ENCODE results near the gene PHTF1. TPM values are rescaled to one million over a fixed set of nuclear protein-coding genes. Genes with fewer than 3 reads are reported as not detected.

Gene PHTF1
- polyA plus RNA-seq, 1 donor from 2014 or later = 46.1 TPM

- TF ChIP-seq EZH2 (IDR thresholded peaks at IDR 0.05; ENCODE audit: borderline replicate concordance, insufficient read depth, low read length, poor library complexity, severe bottlenecking) (no peak), CTCF (IDR thresholded peaks at IDR 0.05; ENCODE audit: poor library complexity, severe bottlenecking) (no peak), SMC3 (conservative IDR thresholded peaks at IDR 0.05; ENCODE audit: poor library complexity) (no peak), EP300 (conservative IDR thresholded peaks at IDR 0.05; ENCODE audit: poor library complexity, severe bottlenecking) (no peak), REST (IDR thresholded peaks at IDR 0.05; ENCODE audit: borderline replicate concordance) (no peak), RAD21 (conservative IDR thresholded peaks at IDR 0.05) (no peak), TAF1 (IDR thresholded peaks at IDR 0.05; ENCODE audit: low read depth) (no peak), MXI1 (conservative IDR thresholded peaks at IDR 0.05; ENCODE audit: poor library complexity, severe bottlenecking) (no peak), POLR2AphosphoS5 (IDR thresholded peaks at IDR 0.05) (no peak)
- no peaks in the 10 kb centered on the region for H3F3A ChIP-seq (ENCODE audit: insufficient read depth, low read length, poor library complexity, severe bottlenecking)
- no peaks in the 10 kb centered on the region for H3K9me3 ChIP-seq (ENCODE audit: low read length)
- H3K9ac ChIP-seq (ENCODE audit: low read length) = no peak overlapping the region
- H3K27me3 ChIP-seq (ENCODE audit: insufficient read depth, low read depth, low read length) = no peaks in the 10 kb centered on the region
- H3K27ac ChIP-seq (ENCODE audit: low read length) = no peak overlapping the region
- H3K36me3 ChIP-seq (ENCODE audit: insufficient read depth, low read length) = no peaks in the 10 kb centered on the region
- no peak overlapping the region for H3K4me2 ChIP-seq (ENCODE audit: low read length)
- H3K4me3 ChIP-seq (ENCODE audit: low read length) = no peak overlapping the region
- H4K20me1 ChIP-seq (ENCODE audit: insufficient read depth) = no peaks in the 10 kb centered on the region
- H3K79me2 ChIP-seq (replicated peaks; ENCODE audit: insufficient read depth, low read length) = no peaks in the 10 kb centered on the region
- H3K9me2 ChIP-seq (ENCODE audit: insufficient read depth, low read length) = no peaks in the 10 kb centered on the region
- no peak overlapping the region for H2AFZ ChIP-seq (ENCODE audit: low read depth, low read length)
Measured at GRCh38 chr1:113686891-113687618, 72.2 kb downstream of the PHTF1 start.

GRCh38 chr1:113684153-113684541 lies 75.1 kb downstream of the PHTF1 start:
- Histone ChIP-seq H3K9me2 (ENCODE audit: insufficient read depth, low read length) (no peaks in the 10 kb centered on the region), H3K9me3 (ENCODE audit: low read length) (no peaks in the 10 kb centered on the region), H3K4me2 (ENCODE audit: low read length) (no peak overlapping the region), H3F3A (ENCODE audit: insufficient read depth, low read length, poor library complexity, severe bottlenecking) (no peaks in the 10 kb centered on the region), H3K79me2 (replicated peaks; ENCODE audit: insufficient read depth, low read length) (no peaks in the 10 kb centered on the region), H2AFZ (ENCODE audit: low read depth, low read length) (no peak overlapping the region), H3K4me3 (ENCODE audit: low read length) (no peak overlapping the region), H3K27me3 (ENCODE audit: insufficient read depth, low read depth, low read length) (no peaks in the 10 kb centered on the region), H3K9ac (ENCODE audit: low read length) (no peak overlapping the region), H3K27ac (ENCODE audit: low read length) (no peak overlapping the region), H3K36me3 (ENCODE audit: insufficient read depth, low read length) (no peaks in the 10 kb centered on the region), H4K20me1 (ENCODE audit: insufficient read depth) (no peaks in the 10 kb centered on the region)
- TF ChIP-seq MXI1 (conservative IDR thresholded peaks at IDR 0.05; ENCODE audit: poor library complexity, severe bottlenecking) (no peak), REST (IDR thresholded peaks at IDR 0.05; ENCODE audit: borderline replicate concordance) (no peak), CTCF (IDR thresholded peaks at IDR 0.05; ENCODE audit: poor library complexity, severe bottlenecking) (no peak), POLR2AphosphoS5 (IDR thresholded peaks at IDR 0.05) (no peak), RAD21 (conservative IDR thresholded peaks at IDR 0.05) (no peak), TAF1 (IDR thresholded peaks at IDR 0.05; ENCODE audit: low read depth) (no peak), EZH2 (IDR thresholded peaks at IDR 0.05; ENCODE audit: borderline replicate concordance, insufficient read depth, low read length, poor library complexity, severe bottlenecking) (no peak), EP300 (conservative IDR thresholded peaks at IDR 0.05; ENCODE audit: poor library complexity, severe bottlenecking) (no peak), SMC3 (conservative IDR thresholded peaks at IDR 0.05; ENCODE audit: poor library complexity) (no peak)

All from neural cell (in vitro differentiated cells).